Measurements from ENCODE around the gene SLC22A5. TPM values are rescaled to one million over a fixed set of nuclear protein-coding genes. Genes with fewer than 3 reads are reported as not detected.
A peak's percentile ranks its signal among the peaks of the same experiment; 100 is the strongest.

The SLC22A5 gene
- total RNA-seq, 2 experiments from 2014 or later: 0.36 to 0.88 TPM

DNA sequence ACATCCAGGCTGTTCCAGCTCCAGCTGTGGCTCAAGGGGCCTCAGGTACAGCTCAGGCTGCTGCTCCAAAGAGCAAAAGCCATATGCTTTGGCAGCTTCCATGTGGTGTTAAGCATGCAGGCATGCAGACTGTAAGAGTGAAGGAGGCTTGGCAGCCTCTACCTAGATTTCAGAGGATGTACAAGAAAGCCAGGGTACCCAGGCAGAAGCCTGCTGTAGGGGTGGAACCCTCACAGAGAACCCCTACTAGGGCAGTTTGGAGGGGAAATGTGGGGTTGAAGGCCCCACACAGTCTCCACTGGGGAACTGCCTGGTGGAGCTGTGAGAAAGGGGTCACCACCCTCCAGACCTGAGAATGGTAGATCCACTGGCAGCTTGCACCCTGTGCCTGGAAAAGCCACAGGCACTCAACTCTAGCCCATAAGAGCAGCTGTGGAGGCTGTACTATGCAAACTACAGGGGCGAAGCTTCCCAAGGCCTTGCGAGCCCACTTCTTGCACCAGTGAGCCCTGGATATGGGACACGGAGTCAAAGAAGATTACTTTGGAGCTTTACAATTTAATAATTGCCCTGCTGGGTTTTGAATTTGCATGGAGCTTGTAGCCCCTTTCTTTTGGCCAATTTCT, 14.3 kb upstream of the SLC22A5 start:
- no peak overlapping the region for H3K27ac ChIP-seq (ENCODE audit: low read depth, low read length, poor library complexity, severe bottlenecking)
- BruUV-seq (replicated peaks): no TSS peak
- no peaks in the 10 kb centered on the region for H4K20me1 ChIP-seq (ENCODE audit: insufficient read depth, low read length)
- H3K4me2 ChIP-seq (ENCODE audit: low read length): no peak overlapping the region
- H3K4me3 ChIP-seq (ENCODE audit: low read depth, low read length, poor library complexity, severe bottlenecking): no peak overlapping the region
- intact Hi-C loops (cut with micrococcal nuclease; ENCODE audit: unreplicated experiment): loop anchor here (10.0 kb wide), 1 partner anchor 290 kb away; the partner anchor contains the start of gene IL3
- no peak for DNase-seq (ENCODE audit: low spot score)
- H3K4me1 ChIP-seq (ENCODE audit: insufficient read depth, low read length, poor library complexity, severe bottlenecking): peaks cover 15% of the 10 kb centered on the region
- no peaks in the 10 kb centered on the region for H3K9me2 ChIP-seq (ENCODE audit: insufficient read depth, low read length)
- no peaks in the 10 kb centered on the region for H3K9me3 ChIP-seq (ENCODE audit: low read length)
- CTCF ChIA-PET (ENCODE audit: unreplicated experiment): interaction anchor here (0.6 kb wide), 1 partner anchor 436 kb away, joined by 3 read pairs; no protein-coding TSS in a partner anchor
- H3K79me2 ChIP-seq (ENCODE audit: insufficient read depth, low read depth, low read length): no peaks in the 10 kb centered on the region
- H3K36me3 ChIP-seq (ENCODE audit: insufficient read depth, low read length): no peaks in the 10 kb centered on the region
- no peak for TF ChIP-seq EZH2phosphoT487 (IDR thresholded peaks at IDR 0.05; ENCODE audit: borderline replicate concordance, low read depth, low read length)
- TF ChIP-seq, protein P1, sequence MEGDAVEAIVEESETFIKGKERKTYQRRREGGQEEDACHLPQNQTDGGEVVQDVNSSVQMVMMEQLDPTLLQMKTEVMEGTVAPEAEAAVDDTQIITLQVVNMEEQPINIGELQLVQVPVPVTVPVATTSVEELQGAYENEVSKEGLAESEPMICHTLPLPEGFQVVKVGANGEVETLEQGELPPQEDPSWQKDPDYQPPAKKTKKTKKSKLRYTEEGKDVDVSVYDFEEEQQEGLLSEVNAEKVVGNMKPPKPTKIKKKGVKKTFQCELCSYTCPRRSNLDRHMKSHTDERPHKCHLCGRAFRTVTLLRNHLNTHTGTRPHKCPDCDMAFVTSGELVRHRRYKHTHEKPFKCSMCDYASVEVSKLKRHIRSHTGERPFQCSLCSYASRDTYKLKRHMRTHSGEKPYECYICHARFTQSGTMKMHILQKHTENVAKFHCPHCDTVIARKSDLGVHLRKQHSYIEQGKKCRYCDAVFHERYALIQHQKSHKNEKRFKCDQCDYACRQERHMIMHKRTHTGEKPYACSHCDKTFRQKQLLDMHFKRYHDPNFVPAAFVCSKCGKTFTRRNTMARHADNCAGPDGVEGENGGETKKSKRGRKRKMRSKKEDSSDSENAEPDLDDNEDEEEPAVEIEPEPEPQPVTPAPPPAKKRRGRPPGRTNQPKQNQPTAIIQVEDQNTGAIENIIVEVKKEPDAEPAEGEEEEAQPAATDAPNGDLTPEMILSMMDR (conservative IDR thresholded peaks at IDR 0.05; ENCODE audit: low read length): no peak
- H2AFZ ChIP-seq (ENCODE audit: low read length): no peak overlapping the region
- POLR2A ChIA-PET: no interaction called here

GRCh38 chr5:132358775-132359174, 10.7 kb upstream of the SLC22A5 start:
- Histone ChIP-seq H3K9me2 (ENCODE audit: insufficient read depth, low read length) (no peaks in the 10 kb centered on the region), H3K4me1 (ENCODE audit: insufficient read depth, low read length, poor library complexity, severe bottlenecking) (peaks cover 15% of the 10 kb centered on the region), H2AFZ (ENCODE audit: low read length) (peak overlapping the region; percentile 90), H3K4me3 (ENCODE audit: low read depth, low read length, poor library complexity, severe bottlenecking) (no peak overlapping the region), H3K79me2 (ENCODE audit: insufficient read depth, low read depth, low read length) (no peaks in the 10 kb centered on the region), H3K27ac (ENCODE audit: low read depth, low read length, poor library complexity, severe bottlenecking) (no peak overlapping the region), H3K4me2 (ENCODE audit: low read length) (no peak overlapping the region), H3K9me3 (ENCODE audit: low read length) (no peaks in the 10 kb centered on the region), H3K36me3 (ENCODE audit: insufficient read depth, low read length) (no peaks in the 10 kb centered on the region), H4K20me1 (ENCODE audit: insufficient read depth, low read length) (no peaks in the 10 kb centered on the region)
- ChIA-PET POLR2A (interaction anchor here (0.6 to 1.9 kb wide), 5 partner anchors 9 to 111 kb away, joined by 3 to 12 read pairs (median 4); no protein-coding TSS in a partner anchor), CTCF (ENCODE audit: unreplicated experiment) (no interaction called here)
- BruUV-seq (replicated peaks): no TSS peak
- no peak for TF ChIP-seq EZH2phosphoT487 (IDR thresholded peaks at IDR 0.05; ENCODE audit: borderline replicate concordance, low read depth, low read length)
- TF ChIP-seq, protein P1 (conservative IDR thresholded peaks at IDR 0.05; ENCODE audit: low read length): no peak
- intact Hi-C loops (cut with micrococcal nuclease; ENCODE audit: unreplicated experiment): loop anchor here (10.0 kb wide), 1 partner anchor 294 kb away; the partner anchor contains the start of gene IL3
- DNase-seq (ENCODE audit: low spot score): no peak

- H3K4me3 ChIP-seq (ENCODE audit: low read depth, low read length, poor library complexity, severe bottlenecking): no peak overlapping the region
- no peak for DNase-seq (ENCODE audit: low spot score)
- no peak overlapping the region for H2AFZ ChIP-seq (ENCODE audit: low read length)
- no peak overlapping the region for H3K27ac ChIP-seq (ENCODE audit: low read depth, low read length, poor library complexity, severe bottlenecking)
- no peaks in the 10 kb centered on the region for H3K9me3 ChIP-seq (ENCODE audit: low read length)
- no peaks in the 10 kb centered on the region for H3K79me2 ChIP-seq (ENCODE audit: insufficient read depth, low read depth, low read length)
- intact Hi-C loops (cut with micrococcal nuclease; ENCODE audit: unreplicated experiment): no loop called here
- ChIA-PET POLR2A (interaction anchor here (1.0 kb wide), 1 partner anchor 17 kb away, joined by 3 read pairs; no protein-coding TSS in a partner anchor), CTCF (ENCODE audit: unreplicated experiment) (no interaction called here)
- no peaks in the 10 kb centered on the region for H3K36me3 ChIP-seq (ENCODE audit: insufficient read depth, low read length)
- no peaks in the 10 kb centered on the region for H4K20me1 ChIP-seq (ENCODE audit: insufficient read depth, low read length)
- no peaks in the 10 kb centered on the region for H3K9me2 ChIP-seq (ENCODE audit: insufficient read depth, low read length)
- peaks cover 15% of the 10 kb centered on the region for H3K4me1 ChIP-seq (ENCODE audit: insufficient read depth, low read length, poor library complexity, severe bottlenecking)
- H3K4me2 ChIP-seq (ENCODE audit: low read length): no peak overlapping the region
- TF ChIP-seq, protein P1 (conservative IDR thresholded peaks at IDR 0.05; ENCODE audit: low read length): no peak
- no peak for TF ChIP-seq EZH2phosphoT487 (IDR thresholded peaks at IDR 0.05; ENCODE audit: borderline replicate concordance, low read depth, low read length)
- no TSS peak for BruUV-seq (replicated peaks)
Measured at GRCh38 chr5:132362086-132362485, 7.4 kb upstream of the SLC22A5 start.

Data from OCI-LY7 (cell line).